IPS-18c (cell line): ENCODE results near the gene ZNF433.
"Not testable (repeated sequence)": the region's sequence is repeated elsewhere in the genome, so short reads cannot be mapped to it uniquely, and the experiment has no call there.

Source experiments
- H3K4me3 ChIP-seq: 2 replicates; pipeline ENCODE4 v1.7.0; 2013; ENCODE audit warnings: low read depth, mild to moderate bottlenecking, low read length, moderate library complexity; ENCODE audit not compliant: insufficient read depth
- H3K9me3 ChIP-seq: one replicate; pipeline ENCODE4 v1.6.1; 2013; ENCODE audit warnings: mild to moderate bottlenecking, low read length, moderate library complexity; ENCODE audit not compliant: control insufficient read depth, insufficient read depth

ZNF433 gene

GRCh38 chr19:12015015-12015752 lies 20.3 kb downstream of the ZNF433 start:
- Histone ChIP-seq H3K9me3 (peaks cover 62% of the 10 kb centered on the region), H3K4me3 (no peak overlapping the region)

- Histone ChIP-seq H3K9me3 (no peaks in the 10 kb centered on the region), H3K4me3 (no peak overlapping the region)
Measured at GRCh38 chr19:12000152-12000981, 35.1 kb downstream of the ZNF433 start.

- H3K9me3 ChIP-seq = no peaks in the 10 kb centered on the region
- H3K4me3 ChIP-seq = no peak overlapping the region
Measured at GRCh38 chr19:11995174-11995573, 40.3 kb downstream of the ZNF433 start.

- H3K9me3 ChIP-seq, H3K4me3 ChIP-seq: not testable (repeated sequence)
Measured at GRCh38 chr19:11991921-11992320, 43.6 kb downstream of the ZNF433 start.

DNA sequence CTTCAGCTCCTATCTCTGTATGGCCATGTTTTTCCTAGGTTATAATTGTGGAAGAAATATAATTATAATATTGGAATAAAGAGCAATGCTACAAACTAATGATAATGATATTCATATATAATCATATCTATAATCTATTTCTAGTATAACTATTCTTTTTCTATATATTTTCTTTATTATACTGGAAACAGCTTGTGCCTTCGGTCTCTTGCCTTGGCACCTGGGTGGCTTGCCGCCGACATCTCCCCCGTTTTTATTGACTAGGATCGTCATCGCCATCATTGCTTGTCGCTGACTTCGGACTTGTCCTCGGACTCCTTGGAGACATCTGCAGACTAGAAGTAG lies 46.4 kb downstream of the ZNF433 start:
- H3K9me3 ChIP-seq = peaks cover 8% of the 10 kb centered on the region
- H3K4me3 ChIP-seq = no peak overlapping the region

- peaks cover 10% of the 10 kb centered on the region for H3K9me3 ChIP-seq
Measured at GRCh38 chr19:11987405-11988281, 47.8 kb downstream of the ZNF433 start.

DNA sequence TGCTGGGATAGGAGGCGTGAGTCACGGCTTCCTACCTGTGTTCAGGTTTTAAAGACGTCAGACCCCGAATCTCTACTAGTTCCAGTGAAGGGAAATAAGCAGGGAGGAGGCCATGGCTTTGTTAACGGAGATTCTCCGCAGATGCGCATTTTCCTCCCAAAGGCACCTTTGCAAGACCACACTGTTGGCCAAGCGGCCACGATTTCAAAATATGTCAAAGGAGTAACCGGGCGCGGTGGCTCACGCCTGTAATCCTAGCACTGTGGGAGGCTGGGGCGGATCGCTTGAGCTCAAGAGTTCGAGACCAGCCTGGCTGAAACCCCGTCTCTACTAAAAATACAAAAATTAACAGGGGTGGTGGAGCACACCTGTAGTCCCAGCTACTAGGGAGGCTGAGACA lies 48.7 kb downstream of the ZNF433 start:
- no peak overlapping the region; the same call in 1 of the 2 replicates for H3K4me3 ChIP-seq
- H3K9me3 ChIP-seq = peaks cover 10% of the 10 kb centered on the region

More at GRCh38 chr19:11987405-11988281, 47.8 kb downstream of the ZNF433 start:
- peak overlapping the region; percentile 79 for H3K4me3 ChIP-seq

DNA sequence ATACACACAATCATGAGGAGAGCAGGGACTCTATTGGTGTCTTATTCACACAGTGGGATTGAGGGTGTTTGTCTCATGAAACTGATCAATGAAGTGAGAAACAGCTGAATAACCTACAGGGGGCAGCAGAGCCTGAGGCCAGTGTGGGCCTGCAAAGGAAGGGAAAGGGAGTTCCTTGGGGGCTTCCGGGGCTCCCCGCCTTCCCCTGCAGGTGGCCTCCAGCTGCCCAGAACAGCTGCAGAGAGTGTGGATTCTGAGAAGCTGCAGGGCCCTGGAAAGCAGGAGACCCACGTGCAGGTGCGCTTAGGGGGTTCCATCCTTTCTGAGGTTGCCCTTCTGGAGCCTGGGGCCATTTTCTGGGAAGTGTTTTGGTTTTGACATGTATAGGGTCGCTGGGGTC lies 50.5 kb downstream of the ZNF433 start:
- H3K9me3 ChIP-seq = peaks cover 16% of the 10 kb centered on the region
- no peak overlapping the region for H3K4me3 ChIP-seq

DNA sequence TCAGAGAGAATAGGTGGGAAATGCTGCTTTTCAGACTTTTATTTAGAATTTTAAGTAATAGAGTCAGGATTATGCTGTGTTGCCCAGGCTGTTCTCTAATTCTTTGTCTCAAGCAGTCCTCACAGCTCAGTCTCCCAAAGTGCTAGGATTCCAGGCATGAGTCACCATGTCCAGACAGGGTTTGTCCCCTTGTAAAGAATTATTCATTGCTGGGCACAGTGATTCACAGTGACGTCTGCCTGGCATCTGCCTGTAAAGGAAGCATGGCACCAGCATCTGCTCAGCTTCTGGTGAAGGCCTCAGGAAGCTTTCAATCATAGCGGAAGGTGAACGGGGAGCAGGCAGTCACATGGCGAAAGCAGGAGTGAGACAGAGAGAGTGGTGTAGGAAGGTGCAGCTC lies 53.0 kb downstream of the ZNF433 start:
- peaks cover 27% of the 10 kb centered on the region for H3K9me3 ChIP-seq

DNA sequence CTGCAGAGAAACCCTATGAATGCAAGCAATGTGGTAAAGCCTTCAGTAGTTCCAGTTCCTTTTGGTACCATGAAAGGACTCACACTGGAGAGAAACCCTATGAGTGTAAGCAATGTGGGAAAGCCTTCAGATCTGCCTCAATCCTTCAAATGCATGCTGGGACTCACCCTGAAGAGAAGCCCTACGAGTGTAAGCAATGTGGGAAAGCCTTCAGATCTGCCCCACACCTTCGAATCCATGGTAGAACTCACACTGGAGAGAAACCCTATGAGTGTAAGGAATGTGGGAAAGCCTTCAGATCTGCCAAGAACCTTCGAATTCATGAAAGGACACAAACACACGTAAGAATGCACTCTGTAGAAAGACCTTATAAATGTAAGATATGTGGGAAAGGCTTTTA lies 56.0 kb downstream of the ZNF433 start:
- Histone ChIP-seq H3K9me3 (peaks cover 31% of the 10 kb centered on the region), H3K4me3 (no peak overlapping the region)

More for the DNA sequence above, 53.0 kb downstream of the ZNF433 start:
- no peak overlapping the region for H3K4me3 ChIP-seq

DNA sequence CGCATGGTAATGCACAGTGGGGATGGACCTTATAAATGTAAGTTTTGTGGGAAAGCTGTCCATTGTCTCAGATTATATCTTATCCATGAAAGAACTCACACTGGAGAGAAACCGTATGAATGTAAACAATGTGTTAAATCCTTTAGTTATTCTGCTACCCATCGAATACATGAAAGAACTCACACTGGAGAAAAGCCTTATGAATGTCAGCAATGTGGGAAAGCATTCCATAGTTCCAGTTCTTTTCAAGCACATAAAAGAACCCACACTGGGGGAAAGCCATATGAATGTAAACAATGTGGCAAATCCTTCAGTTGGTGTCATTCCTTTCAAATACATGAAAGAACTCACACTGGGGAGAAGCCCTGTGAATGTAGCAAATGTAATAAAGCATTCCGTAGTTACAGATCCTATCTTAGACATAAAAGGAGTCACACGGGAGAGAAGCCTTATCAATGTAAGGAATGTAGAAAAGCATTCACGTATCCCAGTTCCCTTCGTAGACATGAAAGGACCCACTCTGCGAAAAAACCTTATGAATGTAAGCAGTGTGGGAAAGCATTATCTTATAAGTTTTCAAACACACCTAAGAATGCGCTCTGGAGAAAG lies 56.9 kb downstream of the ZNF433 start:
- H3K4me3 ChIP-seq = no peak overlapping the region
- H3K9me3 ChIP-seq = peaks cover 31% of the 10 kb centered on the region

DNA sequence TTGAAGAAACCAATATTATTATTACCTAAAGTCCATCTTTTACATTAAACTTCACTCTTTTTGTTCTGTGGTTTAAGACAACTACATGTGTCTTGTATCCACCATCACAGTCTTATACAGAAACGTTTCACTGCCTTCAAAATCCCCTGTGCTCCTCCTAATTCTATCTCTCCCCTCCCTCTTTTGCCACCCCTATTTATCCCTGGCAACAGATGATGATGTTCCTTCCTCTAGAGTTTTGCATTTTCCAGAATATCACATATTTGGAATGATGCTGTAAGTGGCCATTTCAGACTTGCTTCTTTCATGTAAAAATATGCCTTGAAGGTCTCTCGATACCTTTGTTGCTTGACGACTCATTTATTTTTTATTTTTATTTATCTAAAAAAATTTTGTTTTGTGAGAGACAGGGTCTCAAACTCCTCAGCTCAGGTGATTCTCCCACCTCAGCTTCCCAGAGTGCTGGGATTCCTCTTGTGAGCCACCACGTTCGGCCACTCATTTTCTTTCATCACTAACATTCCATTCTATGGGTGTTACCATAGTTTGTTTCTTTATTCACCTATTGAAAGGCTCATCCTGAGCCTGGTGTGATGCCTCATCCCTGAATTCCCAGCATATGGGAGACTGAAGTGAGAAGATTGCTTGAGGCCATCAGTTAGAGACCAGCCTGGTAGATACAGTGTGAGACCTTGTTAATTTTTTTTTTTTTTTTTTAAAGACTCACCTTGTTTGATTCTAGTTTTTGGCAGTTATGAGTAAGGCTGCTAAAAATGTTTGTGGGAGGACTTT lies 62.3 kb downstream of the ZNF433 start:
- H3K9me3 ChIP-seq = peaks cover 16% of the 10 kb centered on the region
- H3K4me3 ChIP-seq = no peak overlapping the region

DNA sequence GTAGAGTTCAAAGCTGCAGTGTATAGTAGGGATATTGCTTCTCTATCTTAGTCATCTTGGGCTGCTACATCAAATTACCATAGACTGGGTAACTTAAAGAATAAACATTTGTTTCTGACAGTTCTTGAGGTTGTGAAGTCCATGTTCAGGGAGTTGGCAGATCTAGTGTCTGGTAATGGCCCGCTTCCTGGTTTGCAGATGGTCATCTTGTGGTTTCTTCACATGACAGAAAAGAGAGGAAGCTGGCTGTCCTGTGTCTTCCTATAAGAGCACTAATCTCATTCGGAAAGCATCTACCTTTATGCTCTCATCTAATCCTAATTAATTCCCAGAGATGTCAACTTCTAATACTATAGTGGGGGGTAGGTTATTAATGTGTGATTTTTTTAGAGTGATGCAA lies 64.4 kb downstream of the ZNF433 start:
- Histone ChIP-seq H3K9me3 (peaks cover 6% of the 10 kb centered on the region), H3K4me3 (no peak overlapping the region)

- H3K4me3 ChIP-seq = no peak overlapping the region
- H3K9me3 ChIP-seq = peaks cover 3% of the 10 kb centered on the region
Measured at GRCh38 chr19:11970174-11970573, 65.3 kb downstream of the ZNF433 start.

- peaks cover 5% of the 10 kb centered on the region for H3K9me3 ChIP-seq
- H3K4me3 ChIP-seq = peak within 1 kb of the TSS; percentile 44
Measured at GRCh38 chr19:11964858-11965645, 70.4 kb downstream of the ZNF433 start, which contains the start of gene ZNF763. Gene ZNF763 (plus strand): TSS chr19:11965040. CDS start chr19:11965209, 169 bp downstream.
